K562 (cell line): ENCODE data around the gene APC2. TPM values are rescaled to one million over a fixed set of nuclear protein-coding genes. Genes with fewer than 3 reads are reported as not detected.

Source experiments
- ATF7 ChIP-seq: fragments of 450-650 bp; IDR thresholded peaks from 2 replicates; pipeline ENCODE4 v1.7.1; 2014; ENCODE audit warnings: mild to moderate bottlenecking, moderate library complexity
- CHD7 ChIP-seq: fragments of 200-600 bp; sonication (generic); IDR thresholded peaks from one replicate; pipeline ENCODE4 v1.6.1; 2012; ENCODE audit warnings: mild to moderate bottlenecking, low read depth, low read length, inconsistent platforms
- GATAD2A ChIP-seq: fragments of 450-650 bp; IDR thresholded peaks from 2 replicates; pipeline ENCODE4 v1.6.1; 2017
- HINFP ChIP-seq: fragments of 450-650 bp; conservative IDR thresholded peaks from 2 replicates; pipeline ENCODE4 v1.6.1; 2016; ENCODE audit warnings: missing genetic modification characterization, low read depth, mild to moderate bottlenecking, control low read depth, missing compliant biosample characterization
- NFE2L1 ChIP-seq: fragments of 450-650 bp; IDR thresholded peaks from 2 replicates; pipeline ENCODE4 v1.6.1; 2016; ENCODE audit warnings: missing genetic modification characterization, low read depth, mild to moderate bottlenecking, missing compliant biosample characterization, moderate library complexity, borderline replicate concordance
- U2AF2 ChIP-seq: fragments of 200-400 bp; formaldehyde crosslinking; optimal IDR thresholded peaks from 2 replicates; pipeline ENCODE3; 2017; ENCODE audit warnings: low read depth, mild to moderate bottlenecking, low read length
- ZNF217 ChIP-seq: sonication (generic); formaldehyde crosslinking; IDR thresholded peaks from 2 replicates; pipeline ENCODE4 v1.8.0; 2022; ENCODE audit warnings: mild to moderate bottlenecking, missing genetic modification reagents
- ZNF395 ChIP-seq: fragments of 200-800 bp; sonication (Bioruptor generic); IDR thresholded peaks from 2 replicates; pipeline ENCODE4 v1.6.1; 2017; ENCODE audit warnings: missing genetic modification characterization, missing compliant biosample characterization
- polyA plus RNA-seq, 8 experiments: library from polyadenylated mRNA; depleted of rRNA in 4 of 8; stranded (reverse) in 5 of 8; unstranded in 3 of 8; fragments of >200 nt; fragmentation: Nextera tagmentation in 2 of 8; fragmentation: Illumina TruSeq in 1 of 8; extraction: Ambion mirVana in 2 of 8; extraction: Trizol in 1 of 8; gene quantifications; 2 replicates each; pipeline versions ENCODE4 v1.2.1 to v1.2.3, GENCODE V29; 2011 to 2014; ENCODE audit warnings: inconsistent platforms in 1 of 8, missing spikeins in 1 of 8
- total RNA-seq, 7 experiments: library from RNA; depleted of rRNA in 6 of 7; stranded (reverse); fragments of >200 nt in 6 of 7; fragmentation: Illumina TruSeq in 2 of 7; extraction: Trizol in 2 of 7; gene quantifications; 2 replicates each; pipeline versions ENCODE4 v1.2.1 to v1.2.3, GENCODE V29; 2011 to 2021; ENCODE audit warnings: low replicate concordance in 1 of 7

APC2 gene
- total and polyA plus RNA-seq, 9 of the 15 experiments (the other 6 are each of a cell fraction or from before 2014, with no cell fraction given), result 0.01 to 0.40 (median 0.05) TPM; not detected in 3

- no peak for TF ChIP-seq ZNF217
- no peak for TF ChIP-seq CHD7
- no peak for TF ChIP-seq ZNF395 (CRISPR knock-in tag)
- TF ChIP-seq GATAD2A, result peak; percentile 39; the same call in 1 of the 2 replicates
- TF ChIP-seq ATF7, result peak; percentile 87
- no peak for TF ChIP-seq U2AF2
- no peak for TF ChIP-seq NFE2L1 (tag)
- TF ChIP-seq HINFP, result peak; percentile 80
Measured at GRCh38 chr19:1438035-1438932, 11.6 kb upstream of the APC2 start, which contains the start of gene RPS15 (continued).
